Brain microvascular endothelial cell (primary cell): ENCODE measurements around the gene NRXN3.

Source experiments
- DNase-seq: peaks from one replicate; pipeline ENCODE4 v3.0.0-alpha.2; 2020
- H3K27ac ChIP-seq: fragments of 250-450 bp; sonication (Bioruptor Pico); 2 replicates; pipeline ENCODE4 v1.5.1; 2020; ENCODE audit warnings: mild to moderate bottlenecking, moderate library complexity
- H3K27me3 ChIP-seq: fragments of 250-450 bp; sonication (Bioruptor Pico); replicated peaks from 2 replicates; pipeline ENCODE4 v1.5.1; 2020; ENCODE audit warnings: mild to moderate bottlenecking
- H3K36me3 ChIP-seq: fragments of 250-450 bp; sonication (Bioruptor Pico); replicated peaks from 2 replicates; pipeline ENCODE4 v1.5.1; 2020; ENCODE audit warnings: mild to moderate bottlenecking
- H3K4me3 ChIP-seq: 2 replicates; pipeline ENCODE4 v1.5.1; 2011; ENCODE audit warnings: low read depth, mild to moderate bottlenecking, control low read depth, low read length, moderate library complexity
- in situ Hi-C: cut with HindIII; loops from 2 replicates; pipeline ENCODE4 v1.10.0; 2017; ENCODE audit warnings: low sequenced_read_pairs, low pct_ligation_motif_present
- TF ChIP-seq, protein P1 (sequence below): IDR thresholded peaks from 2 replicates; pipeline ENCODE4 v1.5.1; 2011; ENCODE audit warnings: low read depth, mild to moderate bottlenecking, moderate library complexity, low read length, control low read depth, inconsistent platforms; ENCODE audit errors: missing control alignments

The NRXN3 gene

DNA sequence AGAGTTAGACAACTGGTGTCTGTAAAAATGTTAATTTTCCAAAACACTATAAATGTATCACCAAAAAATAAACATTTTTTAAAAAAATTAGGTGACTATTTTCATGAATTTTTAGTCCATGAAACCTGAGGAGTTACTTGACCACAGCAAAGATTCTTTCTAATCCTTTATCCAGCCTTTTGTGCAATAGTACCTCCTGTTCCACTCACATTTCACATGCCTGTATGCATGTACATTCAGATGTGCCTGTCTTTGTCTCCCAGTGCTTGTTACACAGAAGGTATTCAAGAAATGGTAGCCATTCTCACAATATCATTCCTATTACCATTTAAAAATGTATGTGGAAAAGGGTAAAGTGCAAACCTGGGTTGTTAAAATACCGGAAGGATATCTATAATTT lies 1184.2 kb downstream of the NRXN3 start:
- DNase-seq: no peak
- no peaks in the 10 kb centered on the region for H3K27me3 ChIP-seq
- no peaks in the 10 kb centered on the region for H3K36me3 ChIP-seq
- TF ChIP-seq, protein P1, sequence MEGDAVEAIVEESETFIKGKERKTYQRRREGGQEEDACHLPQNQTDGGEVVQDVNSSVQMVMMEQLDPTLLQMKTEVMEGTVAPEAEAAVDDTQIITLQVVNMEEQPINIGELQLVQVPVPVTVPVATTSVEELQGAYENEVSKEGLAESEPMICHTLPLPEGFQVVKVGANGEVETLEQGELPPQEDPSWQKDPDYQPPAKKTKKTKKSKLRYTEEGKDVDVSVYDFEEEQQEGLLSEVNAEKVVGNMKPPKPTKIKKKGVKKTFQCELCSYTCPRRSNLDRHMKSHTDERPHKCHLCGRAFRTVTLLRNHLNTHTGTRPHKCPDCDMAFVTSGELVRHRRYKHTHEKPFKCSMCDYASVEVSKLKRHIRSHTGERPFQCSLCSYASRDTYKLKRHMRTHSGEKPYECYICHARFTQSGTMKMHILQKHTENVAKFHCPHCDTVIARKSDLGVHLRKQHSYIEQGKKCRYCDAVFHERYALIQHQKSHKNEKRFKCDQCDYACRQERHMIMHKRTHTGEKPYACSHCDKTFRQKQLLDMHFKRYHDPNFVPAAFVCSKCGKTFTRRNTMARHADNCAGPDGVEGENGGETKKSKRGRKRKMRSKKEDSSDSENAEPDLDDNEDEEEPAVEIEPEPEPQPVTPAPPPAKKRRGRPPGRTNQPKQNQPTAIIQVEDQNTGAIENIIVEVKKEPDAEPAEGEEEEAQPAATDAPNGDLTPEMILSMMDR: no peak
- in situ Hi-C loops: no loop called here
- H3K4me3 ChIP-seq: no peak overlapping the region
- no peak overlapping the region for H3K27ac ChIP-seq

- DNase-seq: no peak
- no peaks in the 10 kb centered on the region for H3K36me3 ChIP-seq
- no peak overlapping the region for H3K27ac ChIP-seq
- in situ Hi-C loops: no loop called here
- TF ChIP-seq, protein P1: peak; percentile 31
- H3K27me3 ChIP-seq: no peaks in the 10 kb centered on the region
- no peak overlapping the region for H3K4me3 ChIP-seq
These were observed 1185.9 kb downstream of the NRXN3 start for GRCh38 chr14:79356040-79356439.

GRCh38 chr14:79357307-79357706 lies 1187.1 kb downstream of the NRXN3 start:
- H3K27ac ChIP-seq: no peak overlapping the region
- no peak overlapping the region for H3K4me3 ChIP-seq
- no peak for DNase-seq
- no peaks in the 10 kb centered on the region for H3K36me3 ChIP-seq
- no peaks in the 10 kb centered on the region for H3K27me3 ChIP-seq
- TF ChIP-seq, protein P1: no peak
- in situ Hi-C loops: no loop called here

DNA sequence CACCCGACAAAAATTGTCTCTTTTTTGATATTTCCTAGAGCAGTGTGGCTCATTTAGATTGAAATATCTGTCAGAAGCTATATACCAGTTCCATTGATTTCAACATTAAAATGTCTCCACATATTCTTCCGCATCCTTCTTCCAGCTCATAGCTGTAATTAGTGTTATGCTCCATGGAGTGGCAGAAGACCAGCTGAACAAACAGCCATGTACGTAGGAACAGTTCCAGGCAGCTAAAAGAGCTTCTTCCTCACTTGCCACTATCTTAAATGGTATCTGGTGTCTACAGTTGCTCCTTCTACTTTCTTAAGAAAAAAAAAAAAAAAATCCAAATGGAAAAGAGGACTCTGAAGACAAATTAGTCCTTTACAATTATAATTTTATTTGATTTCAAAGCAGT lies 1193.1 kb downstream of the NRXN3 start:
- Histone ChIP-seq H3K4me3 (no peak overlapping the region), H3K27me3 (no peaks in the 10 kb centered on the region), H3K36me3 (no peaks in the 10 kb centered on the region), H3K27ac (no peak overlapping the region)
- no peak for DNase-seq
- in situ Hi-C loops: no loop called here
- TF ChIP-seq, protein P1: no peak

- in situ Hi-C loops: no loop called here
- TF ChIP-seq, protein P1: peak; percentile 33
- Histone ChIP-seq H3K27ac (peak overlapping the region; percentile 81), H3K27me3 (no peaks in the 10 kb centered on the region), H3K36me3 (no peaks in the 10 kb centered on the region), H3K4me3 (no peak overlapping the region)
- DNase-seq: peak; percentile 97
These were observed 1199.5 kb downstream of the NRXN3 start for GRCh38 chr14:79369359-79370332.
